ENCODE data around the gene RER1.

Gene RER1

DNA sequence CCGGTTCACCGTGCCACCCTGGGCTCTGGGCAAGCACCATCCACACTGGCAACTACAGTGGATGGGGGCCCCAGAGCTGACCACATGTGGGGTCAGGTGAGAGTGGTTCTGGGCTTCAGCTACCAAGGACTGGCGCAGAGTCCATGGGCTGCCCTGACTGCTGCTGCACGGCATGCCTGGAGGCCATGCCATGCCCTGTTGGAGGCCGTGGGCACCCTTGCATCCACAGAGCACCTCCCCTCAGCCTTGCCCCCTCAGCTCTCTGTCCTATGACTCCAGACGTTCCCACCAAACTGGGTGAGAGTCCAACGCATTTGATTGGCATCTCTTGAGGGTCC, 15.7 kb upstream of the RER1 start:
- DNase-seq (ENCODE audit: low read depth in 2 of 2): no peak

DNA sequence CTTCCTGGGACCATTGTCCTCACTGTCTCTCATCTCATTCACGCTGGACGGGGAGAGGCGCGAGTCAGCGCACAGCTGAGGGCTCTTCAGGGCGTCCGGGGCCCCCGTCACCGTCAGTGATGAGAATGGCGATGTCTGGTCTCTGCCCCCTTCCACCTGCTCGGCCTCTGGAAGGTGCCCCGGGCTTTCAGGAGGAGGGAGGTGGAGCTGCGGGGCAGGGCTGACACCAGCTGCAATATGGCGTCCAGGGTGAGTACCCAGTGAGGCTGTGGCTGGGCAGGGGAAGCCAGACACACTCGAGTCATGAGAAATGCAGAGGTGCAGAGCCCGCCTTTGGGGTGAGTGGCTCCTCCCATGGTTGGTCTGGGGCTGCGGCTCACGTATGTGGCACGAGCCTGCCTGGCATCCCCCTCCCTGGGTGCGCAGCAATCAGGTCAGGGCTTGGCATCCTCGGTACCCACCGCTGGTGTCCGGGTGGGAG, 15.3 kb upstream of the RER1 start:
- DNase-seq (ENCODE audit: low read depth in 2 of 2): no peak

- DNase-seq (ENCODE audit: low read depth in 2 of 2): no peak
Measured at GRCh38 chr1:2376931-2377672, 14.5 kb upstream of the RER1 start.

GRCh38 chr1:2377751-2378440, 13.7 kb upstream of the RER1 start:
- no peak for DNase-seq (ENCODE audit: low read depth in 2 of 2)

- no peak for DNase-seq (ENCODE audit: low read depth in 2 of 2)
Measured at GRCh38 chr1:2378441-2378851, 13.2 kb upstream of the RER1 start.

DNA sequence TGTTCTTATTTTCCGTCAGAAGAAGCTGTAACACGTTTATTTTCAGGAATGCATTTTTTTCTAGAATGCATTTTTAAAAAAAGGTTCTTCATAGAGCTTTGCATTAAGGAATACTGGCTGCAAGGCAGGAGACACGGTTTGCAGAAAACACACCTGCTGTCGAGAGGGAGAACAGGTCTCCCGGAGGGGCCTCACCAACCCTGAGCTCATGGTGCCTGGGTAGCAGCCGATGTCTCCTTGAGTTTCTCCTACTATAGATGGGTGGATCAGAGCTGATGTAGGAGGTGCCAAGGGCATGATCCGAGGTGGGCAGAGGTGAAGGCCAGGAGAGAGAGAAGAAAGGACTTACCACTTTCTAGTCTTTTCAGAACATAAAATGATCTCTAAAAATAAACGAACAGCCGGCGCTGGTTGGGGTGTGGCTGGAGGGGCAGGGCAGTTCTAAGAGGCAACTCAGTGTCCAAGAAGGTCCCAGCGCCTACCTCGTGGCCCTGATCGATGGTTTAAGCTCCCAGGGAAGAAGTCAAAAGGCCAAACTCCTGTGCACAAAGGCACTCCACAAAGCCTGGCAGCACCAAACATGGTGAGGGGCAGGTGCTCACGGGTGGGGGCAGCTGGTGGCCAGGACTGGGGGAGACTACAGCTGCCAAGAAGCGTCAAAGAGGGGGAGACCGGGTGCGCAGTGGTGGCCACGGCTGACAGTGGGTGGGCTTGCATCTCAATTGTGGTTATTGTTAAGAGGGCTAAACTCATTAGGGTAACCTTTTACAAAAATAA, 12.5 kb upstream of the RER1 start:
- no peak for DNase-seq (ENCODE audit: low read depth in 2 of 2)

GRCh38 chr1:2379733-2380404, 11.8 kb upstream of the RER1 start:
- DNase-seq (ENCODE audit: low read depth in 2 of 2): no peak

DNA sequence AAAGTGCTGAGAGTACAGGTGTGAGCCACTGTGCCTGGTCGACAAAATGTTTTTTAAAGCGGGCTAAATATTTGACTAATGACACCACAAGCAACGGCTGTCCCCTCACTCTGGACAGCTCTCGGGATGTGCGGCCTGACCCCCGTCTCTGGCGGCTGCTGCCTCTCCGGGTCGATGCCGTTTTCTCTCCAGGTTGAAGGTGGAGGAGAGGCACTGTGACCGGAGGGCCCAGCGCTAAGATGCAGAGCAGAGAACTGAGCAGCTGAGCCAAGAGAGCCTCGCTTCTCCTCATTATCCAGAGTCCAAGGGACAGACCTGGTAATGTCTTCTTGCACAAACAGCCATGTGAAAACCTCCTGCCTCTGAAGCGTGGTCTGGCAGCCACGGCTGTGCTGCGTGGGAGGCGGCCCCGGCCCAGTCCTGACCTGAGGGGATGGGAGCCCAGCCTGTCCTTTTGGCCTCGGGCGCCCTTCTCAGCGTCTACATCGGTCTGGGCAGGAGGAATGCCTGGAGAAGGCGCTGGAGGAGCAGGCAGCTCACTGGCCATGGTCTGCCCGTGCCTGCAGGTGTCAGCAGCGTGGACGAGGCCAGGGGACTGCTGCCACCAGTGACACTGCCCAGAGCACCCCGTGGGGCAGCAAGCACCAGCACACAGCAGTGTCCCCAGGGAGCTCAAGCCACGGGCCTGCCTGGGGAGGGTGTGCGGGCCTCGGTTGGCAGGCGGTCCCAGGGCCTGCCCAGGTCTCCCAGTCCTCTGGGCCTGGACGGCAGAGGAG, 10.6 kb upstream of the RER1 start:
- no peak for DNase-seq (ENCODE audit: low read depth in 2 of 2)

- peak; percentile 39 to 68 for DNase-seq (ENCODE audit: low read depth in 2 of 2)
Measured at GRCh38 chr1:2381741-2382620, 9.7 kb upstream of the RER1 start.

DNA sequence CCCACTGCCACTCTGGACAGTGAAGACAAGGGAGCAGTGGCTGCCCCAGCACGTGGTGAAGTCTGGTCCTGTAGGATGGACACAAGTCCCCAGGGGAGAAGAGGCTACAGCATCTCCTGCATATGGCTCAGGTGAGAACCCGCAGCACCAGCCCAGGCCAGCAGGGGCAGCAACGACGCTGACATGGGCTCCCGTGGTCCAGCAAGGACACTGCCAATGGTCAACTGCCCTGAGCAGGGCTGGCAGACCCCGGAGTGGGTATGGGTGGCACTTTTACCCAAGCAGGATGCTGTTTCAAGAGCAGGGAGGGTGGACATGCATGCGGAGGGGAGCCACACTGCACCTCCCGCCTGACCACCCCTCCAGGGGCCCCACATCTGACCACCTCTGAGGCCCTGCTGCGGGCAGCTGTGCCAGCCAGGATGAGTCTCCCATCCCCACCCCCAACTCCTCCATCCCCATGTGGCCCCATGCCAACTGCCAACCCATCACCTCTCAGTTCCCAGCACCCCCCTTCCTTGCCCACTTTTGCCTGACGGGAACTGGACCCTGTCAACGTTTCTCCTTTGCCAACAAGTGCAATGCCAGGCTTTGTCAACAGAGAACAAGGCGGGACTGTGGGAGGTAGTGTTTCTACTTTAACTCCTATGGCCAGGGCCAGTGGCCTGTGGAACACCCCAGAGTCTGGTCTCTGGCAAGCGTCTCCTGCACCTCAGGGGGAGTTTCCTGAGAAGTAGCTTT, 8.8 kb upstream of the RER1 start:
- DNase-seq (ENCODE audit: low read depth in 2 of 2): no peak

GRCh38 chr1:2383576-2383975, 8.1 kb upstream of the RER1 start:
- no peak for DNase-seq (ENCODE audit: low read depth in 2 of 2)

DNA sequence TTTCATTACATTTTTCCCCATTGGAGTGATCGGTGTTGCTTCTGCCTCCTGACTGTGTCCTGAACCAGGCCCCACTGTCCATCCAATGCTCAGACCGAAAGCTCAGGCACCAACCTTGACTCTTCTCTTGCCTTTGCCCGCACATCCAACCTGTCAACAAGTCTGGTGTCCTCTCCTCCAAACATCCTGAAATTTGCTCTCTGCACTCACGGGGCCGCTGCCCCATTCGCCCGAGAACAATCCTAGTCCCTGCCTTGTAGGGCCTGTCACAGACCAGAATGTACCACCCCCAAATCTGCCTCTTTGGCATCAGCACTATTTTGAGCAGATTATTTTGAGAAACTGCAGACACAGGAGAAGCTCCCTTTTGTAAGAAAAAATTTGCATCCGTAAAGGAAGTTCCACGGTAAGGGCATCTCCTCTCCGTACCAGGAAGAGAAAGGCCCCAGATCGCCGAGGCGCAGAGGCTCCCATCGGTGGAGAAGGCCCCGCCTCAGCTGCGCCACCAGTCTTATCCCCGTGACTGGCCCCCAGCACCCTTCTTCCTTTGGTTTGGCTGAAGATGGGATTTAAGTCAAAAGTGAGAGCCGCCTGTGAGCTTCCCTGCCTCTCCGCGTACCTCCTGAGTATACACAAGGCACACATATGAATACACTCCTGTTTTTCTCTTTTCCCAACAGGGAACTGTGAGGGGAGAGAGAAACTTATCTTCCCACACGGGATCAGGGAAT, 7.3 kb upstream of the RER1 start:
- DNase-seq (ENCODE audit: low read depth in 2 of 2): no peak

DNA sequence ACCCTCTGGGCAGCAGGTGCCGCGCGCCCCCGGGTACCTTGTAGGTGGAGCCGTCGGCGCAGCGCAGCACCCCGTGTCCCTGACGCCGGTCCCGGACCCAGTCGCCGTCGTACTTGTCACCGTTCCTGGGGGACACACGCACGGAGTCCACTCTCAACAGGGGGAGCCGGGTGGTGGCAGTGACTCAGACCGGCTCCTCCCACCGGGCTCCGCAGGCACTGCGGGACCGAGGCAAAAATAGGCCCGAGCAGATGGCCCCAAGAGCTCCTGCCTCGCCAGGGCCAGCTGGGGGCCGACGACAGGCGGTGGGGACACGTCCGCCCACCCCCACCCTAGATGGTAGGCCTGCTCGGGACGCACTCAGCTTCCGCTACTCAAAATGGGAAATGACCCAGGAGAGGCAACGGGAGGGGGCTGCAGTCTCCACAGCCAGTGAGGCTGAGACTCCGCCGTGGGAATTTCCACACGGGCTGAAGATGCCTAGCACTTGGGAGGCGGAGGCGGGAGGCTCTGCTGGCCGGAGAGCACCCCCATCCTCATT, 6.6 kb upstream of the RER1 start:
- no peak for DNase-seq (ENCODE audit: low read depth in 2 of 2)

DNA sequence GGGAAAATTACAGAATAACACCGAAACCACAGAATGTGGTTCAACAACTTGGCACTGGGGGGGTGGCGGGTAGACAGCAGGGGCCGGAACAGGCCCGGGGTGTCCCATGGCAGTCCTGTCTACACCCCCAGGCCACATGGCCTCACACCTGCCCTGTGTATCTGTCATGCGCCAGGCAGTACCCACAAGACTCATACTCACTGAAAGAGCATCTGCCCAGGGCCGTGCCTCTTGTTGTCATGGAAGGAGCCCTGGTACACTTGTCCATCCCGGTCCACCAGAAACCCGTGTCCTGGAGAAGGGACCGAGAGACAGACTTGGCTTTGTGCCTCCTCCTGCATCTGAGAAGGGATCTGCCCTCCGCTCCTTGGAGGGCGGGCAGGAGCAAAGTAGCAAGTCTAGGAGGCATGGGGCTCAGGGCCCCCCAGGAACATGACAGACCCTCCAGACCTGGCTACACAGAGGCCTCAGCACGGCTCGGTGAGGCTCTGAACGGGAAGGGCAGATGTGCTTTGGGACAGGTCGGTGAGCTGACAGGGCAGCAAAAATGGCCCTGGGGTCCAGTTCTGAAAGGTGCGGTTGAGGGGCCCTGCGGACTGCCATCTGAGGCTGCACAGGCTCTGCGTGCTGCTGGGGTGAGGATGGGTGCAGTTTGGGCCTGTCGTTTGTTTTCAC, 5.9 kb upstream of the RER1 start:
- DNase-seq (ENCODE audit: low read depth in 2 of 2): no peak

DNA sequence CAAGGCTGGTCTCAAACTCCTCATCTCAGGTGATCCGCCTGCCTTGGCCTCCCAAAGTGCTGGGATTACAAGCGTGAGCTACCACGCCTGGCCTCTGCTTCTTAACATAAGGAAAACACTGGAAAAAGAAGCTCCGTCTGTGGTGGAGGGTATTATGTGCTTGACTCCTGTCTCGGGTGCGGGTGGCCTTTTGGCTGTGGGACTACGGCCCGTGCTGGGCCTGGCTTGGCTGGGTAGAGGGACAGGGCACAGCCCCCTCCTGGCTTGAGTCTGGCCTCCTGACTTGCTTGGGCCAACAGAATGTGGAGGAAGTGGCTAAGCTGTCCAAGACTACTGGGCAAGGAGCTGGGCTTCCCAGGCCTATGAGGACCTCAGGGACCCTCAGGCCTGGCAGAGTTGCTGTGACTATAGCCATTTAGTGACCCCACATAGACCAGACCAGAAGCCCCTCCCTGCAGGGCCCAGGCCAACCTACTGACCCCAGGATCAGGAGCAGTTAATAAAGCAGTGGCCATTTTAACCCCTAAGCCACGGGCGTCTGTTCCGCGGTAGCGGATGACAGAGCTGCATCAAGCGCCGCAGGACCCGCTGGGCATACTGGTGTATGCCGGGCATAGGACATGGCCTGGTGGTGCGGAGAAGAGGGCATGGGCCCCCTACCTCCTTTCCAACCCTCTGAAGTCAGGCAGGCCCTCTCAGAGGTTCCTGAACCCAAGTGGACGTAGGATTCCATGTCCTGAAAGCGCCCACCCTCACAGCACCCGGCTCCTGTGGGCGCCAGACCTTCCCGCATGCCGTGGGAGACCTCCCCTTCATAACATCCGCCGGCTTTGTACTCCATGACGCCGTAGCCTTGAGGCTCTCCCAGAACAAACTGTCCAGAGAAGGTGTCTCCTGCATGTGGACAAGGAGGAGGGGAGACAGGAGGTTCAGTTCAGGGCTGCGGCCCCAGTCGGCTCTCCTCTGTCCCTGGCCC, 4.7 kb upstream of the RER1 start:
- no peak for DNase-seq (ENCODE audit: low read depth in 2 of 2)

DNA sequence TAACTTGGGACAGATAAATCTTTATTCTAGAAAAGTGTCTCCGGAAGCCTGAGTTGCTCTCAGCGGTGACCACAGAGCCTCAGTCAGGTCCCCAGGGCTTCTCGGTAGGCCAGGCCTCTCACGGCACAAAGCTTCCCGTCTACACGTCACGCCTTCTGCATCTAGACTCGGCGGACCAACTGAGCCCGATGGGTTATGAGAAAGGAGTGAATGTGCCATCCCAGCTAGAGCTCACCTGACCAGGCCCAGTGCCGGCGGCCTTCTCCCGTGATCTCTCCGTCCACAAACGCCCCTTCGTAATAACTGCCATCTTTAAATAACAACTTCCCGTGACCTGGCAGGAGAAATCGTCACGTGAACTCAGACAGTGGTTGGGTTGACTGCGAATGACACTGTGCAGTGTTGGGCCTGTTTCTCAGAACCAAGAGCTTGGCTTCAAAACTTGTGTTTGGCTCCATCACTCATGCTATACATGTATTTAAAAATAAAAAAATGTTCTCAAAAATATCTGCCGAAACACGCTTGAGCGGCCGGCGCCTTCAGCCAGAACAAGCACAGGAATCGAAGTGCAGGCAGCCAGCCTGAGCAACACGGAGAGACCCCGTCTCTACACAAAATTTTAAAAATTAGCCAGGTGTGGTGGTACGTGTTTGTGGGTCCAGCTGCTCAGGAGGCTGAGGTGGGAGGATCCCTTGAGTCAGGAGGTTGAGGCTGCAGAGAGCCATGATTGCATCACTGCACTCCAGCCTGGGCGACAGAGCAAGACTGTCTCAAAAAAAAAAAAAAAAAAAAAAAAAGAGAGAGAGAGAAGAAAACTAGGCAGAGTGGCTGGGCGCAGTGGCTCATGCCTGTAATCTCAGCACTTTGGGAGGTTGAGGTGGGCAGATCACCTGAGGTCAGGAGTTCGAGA, 3.4 kb upstream of the RER1 start:
- DNase-seq (ENCODE audit: low read depth in 2 of 2): no peak
